Tibial artery (tissue), 4 donors: ENCODE data around the gene MMAA.
"Not testable (repeated sequence)": the region's sequence is repeated elsewhere in the genome, so short reads cannot be mapped to it uniquely, and the experiment has no call there.

Source experiments
- DNase-seq, 2 donors: peaks; one replicate each; pipeline ENCODE4 v3.0.0-alpha.2; 2019
- H3K27ac ChIP-seq, 2 donors: fragments of 200-600 bp; sonication (generic) in 1 of 2; 1 replicate in 1 of 2; 2 replicates in 1 of 2; pipeline ENCODE4 v1.5.1; 2018 to 2019; ENCODE audit warnings: mild to moderate bottlenecking in 1 of 2
- H3K27me3 ChIP-seq, 2 donors: fragments of 200-600 bp; sonication (generic) in 1 of 2; one replicate each; pipeline versions ENCODE4 v1.5.1 to v1.6.0; 2016 to 2019
- H3K36me3 ChIP-seq, 3 donors: fragments of 200-600 bp; sonication (generic) in 2 of 3; one replicate each; pipeline ENCODE4 v1.5.1; 2016 to 2019; ENCODE audit warnings: mild to moderate bottlenecking in 2 of 3
- H3K4me1 ChIP-seq, 4 donors: fragments of 200-600 bp; sonication (generic) in 2 of 4; 1 replicate in 3 of 4; 2 replicates in 1 of 4; pipeline ENCODE4 v1.5.1; 2016 to 2019
- H3K4me3 ChIP-seq, 2 donors: fragments of 200-600 bp; sonication (generic) in 1 of 2; 1 replicate in 1 of 2; 2 replicates in 1 of 2; pipeline ENCODE4 v1.5.1; 2018 to 2019; ENCODE audit warnings: mild to moderate bottlenecking in 2 of 2
- H3K9me3 ChIP-seq, 3 donors: fragments of 200-600 bp; sonication (generic) in 1 of 3; one replicate each; pipeline ENCODE4 v1.5.1; 2016 to 2019
- intact Hi-C: fragments of 100-400 bp; cut with DNase I; formaldehyde crosslinking; loops from one replicate; pipeline ENCODE4 v1.15.0; 2023; ENCODE audit warnings: low total_unique reads
- TF ChIP-seq, protein P1 (sequence below), 2 experiments: fragments of 200-600 bp in 1 of 2; fragments of 450-650 bp in 1 of 2; IDR thresholded peaks; one replicate each; pipeline ENCODE4 v1.5.1; 2017 to 2019; ENCODE audit warnings: antibody characterized with exemption in 2 of 2, mild to moderate bottlenecking in 1 of 2, moderate library complexity in 1 of 2

MMAA gene

DNA sequence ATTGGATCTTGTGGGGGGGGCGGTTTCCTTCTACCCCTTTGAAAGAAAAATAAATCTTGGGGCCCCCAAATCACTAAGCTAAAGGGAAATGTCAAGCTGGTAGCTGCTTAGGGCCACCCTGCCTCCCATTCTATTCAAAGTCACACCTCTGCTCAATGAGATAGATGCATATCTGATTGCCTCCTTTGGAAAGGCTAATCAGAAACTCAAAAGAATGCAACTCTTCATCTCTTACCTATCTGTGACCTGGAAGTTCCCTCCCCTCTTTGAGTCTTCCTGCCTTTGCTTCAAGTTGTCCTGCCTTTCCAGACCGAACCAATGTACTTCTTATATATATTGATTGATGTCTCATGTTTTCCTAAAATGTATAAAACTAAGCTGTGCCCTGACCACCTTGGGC lies 67.8 kb downstream of the MMAA start:
- intact Hi-C loops: no loop called here

DNA sequence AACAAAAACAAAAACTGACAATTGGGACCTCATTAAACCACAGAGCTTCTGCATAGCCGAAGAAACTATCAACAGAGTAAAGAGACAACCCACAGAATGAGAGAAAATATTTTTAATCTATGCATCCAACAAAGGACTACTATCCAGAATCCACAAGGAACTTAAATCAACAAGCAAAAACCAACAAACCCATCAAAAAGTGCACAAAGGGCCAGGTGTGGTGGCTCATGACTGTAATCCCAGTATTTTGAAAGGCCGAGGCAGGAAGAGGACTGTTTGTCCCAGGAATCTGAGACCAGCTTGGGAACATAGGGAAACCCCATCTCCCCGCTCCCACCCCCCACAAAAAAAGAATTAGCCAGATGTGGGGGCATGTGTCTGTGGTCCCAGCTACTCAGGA lies 71.4 kb downstream of the MMAA start:
- TF ChIP-seq, protein P1, sequence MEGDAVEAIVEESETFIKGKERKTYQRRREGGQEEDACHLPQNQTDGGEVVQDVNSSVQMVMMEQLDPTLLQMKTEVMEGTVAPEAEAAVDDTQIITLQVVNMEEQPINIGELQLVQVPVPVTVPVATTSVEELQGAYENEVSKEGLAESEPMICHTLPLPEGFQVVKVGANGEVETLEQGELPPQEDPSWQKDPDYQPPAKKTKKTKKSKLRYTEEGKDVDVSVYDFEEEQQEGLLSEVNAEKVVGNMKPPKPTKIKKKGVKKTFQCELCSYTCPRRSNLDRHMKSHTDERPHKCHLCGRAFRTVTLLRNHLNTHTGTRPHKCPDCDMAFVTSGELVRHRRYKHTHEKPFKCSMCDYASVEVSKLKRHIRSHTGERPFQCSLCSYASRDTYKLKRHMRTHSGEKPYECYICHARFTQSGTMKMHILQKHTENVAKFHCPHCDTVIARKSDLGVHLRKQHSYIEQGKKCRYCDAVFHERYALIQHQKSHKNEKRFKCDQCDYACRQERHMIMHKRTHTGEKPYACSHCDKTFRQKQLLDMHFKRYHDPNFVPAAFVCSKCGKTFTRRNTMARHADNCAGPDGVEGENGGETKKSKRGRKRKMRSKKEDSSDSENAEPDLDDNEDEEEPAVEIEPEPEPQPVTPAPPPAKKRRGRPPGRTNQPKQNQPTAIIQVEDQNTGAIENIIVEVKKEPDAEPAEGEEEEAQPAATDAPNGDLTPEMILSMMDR (IDR thresholded peaks at IDR 0.05): no peak
- Histone ChIP-seq H3K36me3 (no peaks in the 10 kb centered on the region), H3K4me1 (peaks cover 0 to 6% (median 0%) of the 10 kb centered on the region in 4 donors), H3K27me3 (no peaks in the 10 kb centered on the region), H3K9me3 (no peaks in the 10 kb centered on the region), H3K4me3 (no peak overlapping the region), H3K27ac (no peak overlapping the region)
- intact Hi-C loops: no loop called here
- no peak for DNase-seq

More for the DNA sequence above, 67.8 kb downstream of the MMAA start:
- H3K27me3 ChIP-seq: no peaks in the 10 kb centered on the region
- H3K9me3 ChIP-seq: no peaks in the 10 kb centered on the region
- TF ChIP-seq, protein P1 (IDR thresholded peaks at IDR 0.05): no peak
- DNase-seq: no peak
- no peak overlapping the region for H3K4me3 ChIP-seq
- no peak overlapping the region for H3K27ac ChIP-seq
- no peaks in the 10 kb centered on the region for H3K4me1 ChIP-seq
- no peaks in the 10 kb centered on the region for H3K36me3 ChIP-seq

DNA sequence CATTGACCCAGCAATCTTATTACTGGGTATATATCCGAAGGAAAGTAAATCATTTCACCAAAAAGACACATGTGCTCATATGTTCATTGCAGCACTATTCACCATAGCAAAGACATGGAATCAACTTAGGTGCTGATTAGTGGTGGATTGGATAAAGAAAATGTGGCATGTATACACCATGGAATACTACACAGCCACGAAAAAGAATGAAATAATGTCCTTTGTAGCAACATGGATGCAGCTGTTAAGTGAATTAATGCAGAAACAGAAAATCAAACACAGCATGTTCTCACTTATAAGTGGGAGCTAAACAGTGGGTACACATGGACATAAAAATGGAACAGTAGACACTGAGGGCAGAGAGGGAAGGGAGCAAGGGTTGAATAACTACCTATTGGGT lies 72.2 kb downstream of the MMAA start:
- H3K4me1 ChIP-seq, H3K9me3 ChIP-seq, H3K27me3 ChIP-seq, DNase-seq, intact Hi-C loops, H3K4me3 ChIP-seq, H3K27ac ChIP-seq, H3K36me3 ChIP-seq: not testable (repeated sequence)

DNA sequence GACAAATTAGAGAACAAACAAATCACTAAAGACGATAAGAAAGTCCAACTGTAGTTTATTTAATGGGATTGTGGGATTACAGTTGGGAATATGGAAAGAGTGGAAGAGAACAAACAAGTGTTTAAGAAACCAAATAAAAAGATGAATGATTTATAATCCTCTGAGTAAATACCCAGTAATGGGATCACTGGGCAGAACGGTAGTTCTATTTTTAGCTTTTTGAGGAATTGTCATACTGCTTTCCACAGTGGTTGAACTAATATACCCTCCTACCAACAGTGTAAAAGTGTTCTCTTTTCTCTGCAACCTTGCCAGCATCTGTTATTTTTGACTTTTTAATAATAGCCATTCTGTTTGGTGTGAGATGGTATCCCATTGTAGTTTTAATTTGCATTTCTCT lies 75.7 kb downstream of the MMAA start:
- intact Hi-C loops: no loop called here
- TF ChIP-seq, protein P1 (IDR thresholded peaks at IDR 0.05): no peak

DNA sequence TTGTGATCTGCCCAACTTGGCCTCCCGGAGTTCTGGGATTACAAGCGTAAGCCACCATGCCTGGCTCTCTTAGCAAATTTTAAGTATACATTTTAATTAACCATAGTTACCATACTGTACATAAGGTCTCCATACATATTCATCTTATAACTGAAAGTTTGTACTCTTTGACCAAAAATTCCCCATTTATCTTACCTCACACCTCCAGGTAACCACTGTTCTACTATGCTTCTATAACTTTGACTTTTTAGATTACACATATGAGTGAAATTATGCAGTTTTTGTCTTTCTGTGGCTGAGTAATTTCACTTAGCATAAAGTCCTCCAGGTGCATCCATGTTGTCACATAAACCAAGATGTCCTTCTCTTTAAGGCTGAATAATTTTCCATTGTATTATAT lies 78.1 kb downstream of the MMAA start:
- TF ChIP-seq, protein P1 (IDR thresholded peaks at IDR 0.05): no peak
- intact Hi-C loops: no loop called here
- H3K27ac ChIP-seq: no peak overlapping the region
- DNase-seq: no peak
- H3K4me3 ChIP-seq: no peak overlapping the region
- H3K27me3 ChIP-seq: no peaks in the 10 kb centered on the region
- H3K4me1 ChIP-seq: peaks cover 0 to 6% (median 0%) of the 10 kb centered on the region in 4 donors
- H3K36me3 ChIP-seq: no peaks in the 10 kb centered on the region
- no peaks in the 10 kb centered on the region for H3K9me3 ChIP-seq

More for the DNA sequence above, 75.7 kb downstream of the MMAA start:
- no peaks in the 10 kb centered on the region for H3K9me3 ChIP-seq
- no peaks in the 10 kb centered on the region for H3K27me3 ChIP-seq
- H3K4me3 ChIP-seq: no peak overlapping the region
- H3K36me3 ChIP-seq: no peaks in the 10 kb centered on the region
- H3K4me1 ChIP-seq: peaks cover 0 to 6% (median 0%) of the 10 kb centered on the region in 4 donors
- no peak overlapping the region for H3K27ac ChIP-seq
- DNase-seq: no peak

DNA sequence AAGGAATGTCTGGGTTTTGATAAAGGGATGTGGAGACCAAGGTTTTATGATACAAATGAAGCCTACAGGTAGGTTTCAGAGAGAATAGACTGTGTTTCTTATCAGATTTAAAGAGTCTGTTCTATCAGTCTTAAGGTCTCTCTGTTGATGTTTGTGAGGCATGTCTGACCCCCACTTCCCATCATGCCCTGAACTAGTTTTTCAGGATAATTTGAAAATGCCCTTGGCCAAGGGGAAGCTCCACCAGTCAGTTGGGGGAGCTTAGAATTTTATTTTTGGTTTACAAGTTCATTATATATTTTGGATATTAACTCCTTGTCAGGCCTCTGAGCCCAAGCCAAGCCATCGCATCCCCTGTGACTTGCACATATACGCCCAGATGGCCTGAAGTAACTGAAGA lies 79.3 kb downstream of the MMAA start:
- peaks cover 0 to 6% (median 0%) of the 10 kb centered on the region in 4 donors for H3K4me1 ChIP-seq
- H3K27me3 ChIP-seq: no peaks in the 10 kb centered on the region
- intact Hi-C loops: no loop called here
- no peak overlapping the region for H3K27ac ChIP-seq
- TF ChIP-seq, protein P1 (IDR thresholded peaks at IDR 0.05): no peak
- H3K9me3 ChIP-seq: no peaks in the 10 kb centered on the region
- no peaks in the 10 kb centered on the region for H3K36me3 ChIP-seq
- no peak overlapping the region for H3K4me3 ChIP-seq
- DNase-seq: no peak
